ENCODE measurements around the gene TEKT5.
"Not testable (repeated sequence)": the region's sequence is repeated elsewhere in the genome, so short reads cannot be mapped to it uniquely, and the experiment has no call there.

TEKT5 gene

GRCh38 chr16:10657925-10658324 lies 36.8 kb downstream of the TEKT5 start:
- DNase-seq = no peak

DNA sequence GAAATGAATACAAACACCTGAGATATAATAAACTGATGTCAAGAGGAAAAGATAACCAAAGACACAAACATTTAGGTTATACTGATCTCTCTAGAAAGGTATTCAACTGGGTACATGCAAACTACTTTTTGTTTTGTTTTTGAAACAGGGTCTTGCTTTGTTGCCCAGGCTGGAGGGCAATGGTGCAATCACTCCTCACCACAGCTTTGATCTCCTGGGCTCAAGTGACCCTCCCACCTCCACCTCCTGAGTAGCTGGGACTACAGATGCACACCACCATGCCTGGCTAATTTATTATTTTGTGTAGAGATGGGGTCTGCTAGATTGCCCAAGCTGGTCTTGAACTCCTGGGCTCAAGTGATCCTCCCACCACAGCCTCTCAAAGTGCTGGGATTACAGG lies 38.1 kb downstream of the TEKT5 start:
- no peak for DNase-seq

GRCh38 chr16:10655415-10655977 lies 39.2 kb downstream of the TEKT5 start:
- no peak for DNase-seq

- DNase-seq = no peak
These were observed 39.9 kb downstream of the TEKT5 start for GRCh38 chr16:10654592-10655414.

DNA sequence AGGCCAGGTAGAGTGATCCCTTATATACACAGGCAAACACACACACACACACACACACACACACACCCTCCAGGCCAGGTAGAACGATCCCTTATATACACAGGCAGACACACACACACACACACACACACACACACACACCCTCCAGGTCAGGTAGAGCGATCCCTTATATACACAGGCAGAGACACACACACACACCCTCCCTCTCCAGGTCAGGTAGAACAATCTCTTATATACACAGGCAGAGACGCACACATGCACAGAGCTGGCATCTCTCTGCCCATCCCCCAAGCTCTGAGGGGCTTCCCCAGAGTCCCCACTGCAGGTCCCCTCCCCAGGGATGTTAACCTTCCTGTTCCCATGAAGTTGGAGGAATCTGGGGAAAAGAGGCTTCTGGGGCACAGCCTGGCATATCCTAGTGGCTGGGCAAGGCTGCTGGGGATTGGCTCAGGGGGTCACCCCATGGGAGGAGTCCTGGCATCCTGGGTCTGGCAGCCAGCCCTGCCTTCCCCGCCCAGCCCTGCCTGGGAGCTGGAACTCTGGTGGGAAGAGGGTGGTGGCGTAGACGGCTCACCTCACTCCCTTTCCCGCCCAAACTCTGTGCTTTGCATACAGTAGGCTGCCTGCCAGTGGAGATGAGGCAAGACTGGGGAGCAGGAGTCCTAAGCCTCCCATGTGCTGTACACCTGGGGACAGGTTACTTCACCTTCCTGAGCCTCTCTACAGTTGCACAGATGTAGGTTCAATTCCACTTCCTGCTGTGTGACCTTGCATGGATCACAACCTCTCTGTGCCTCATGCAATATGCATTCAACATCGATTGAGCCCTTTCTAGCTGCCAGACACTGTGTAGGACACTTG lies 41.8 kb downstream of the TEKT5 start:
- no peak for DNase-seq

DNA sequence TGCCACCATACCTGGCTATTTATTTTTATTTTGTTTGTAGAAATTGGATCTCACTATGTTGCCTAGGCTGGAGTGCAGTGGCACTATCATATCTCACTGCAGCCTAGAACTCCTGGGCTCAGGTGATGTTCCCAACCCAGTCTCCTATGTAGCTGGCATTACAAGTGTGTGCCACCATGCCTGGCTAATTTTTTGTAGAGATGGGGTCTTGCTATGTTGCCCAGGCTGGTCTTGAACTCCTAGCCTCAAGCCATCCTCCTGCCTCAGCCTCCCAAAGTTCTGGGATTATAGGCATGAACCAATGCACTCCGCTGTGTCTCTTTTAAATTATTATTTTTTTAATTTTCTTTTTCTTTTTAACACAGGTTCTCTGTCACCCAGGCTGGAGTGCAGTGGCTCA lies 45.6 kb downstream of the TEKT5 start:
- not testable (repeated sequence) for DNase-seq

- DNase-seq = no peak
These were observed 46.9 kb downstream of the TEKT5 start for GRCh38 chr16:10647721-10648296.

DNA sequence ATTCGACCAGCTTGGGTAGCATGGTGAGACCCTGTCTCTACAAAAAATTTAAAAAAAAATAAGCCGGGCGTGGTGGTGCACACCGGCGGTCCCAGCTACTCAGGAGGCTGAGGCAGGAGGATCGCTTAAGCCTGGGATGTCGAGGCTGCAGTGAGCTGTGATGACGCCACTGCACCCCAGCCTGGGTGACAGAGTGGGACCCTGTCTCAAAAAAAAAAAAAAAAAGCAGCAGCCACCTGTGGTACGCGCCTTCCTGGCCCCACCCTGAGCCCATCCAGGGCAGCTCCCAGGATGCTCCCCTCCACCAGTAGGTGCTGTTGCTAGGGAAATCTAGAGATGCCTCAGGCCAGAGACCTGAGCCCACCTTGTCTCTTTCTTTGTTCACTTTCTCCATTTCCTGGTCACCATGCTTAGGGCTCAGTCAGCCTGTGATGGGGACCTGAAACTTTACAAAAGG lies 47.4 kb downstream of the TEKT5 start:
- no peak for DNase-seq

GRCh38 chr16:10646581-10647263 lies 48.0 kb downstream of the TEKT5 start:
- no peak for DNase-seq

- DNase-seq = no peak
These were observed 48.5 kb downstream of the TEKT5 start for GRCh38 chr16:10646228-10646580.

DNA sequence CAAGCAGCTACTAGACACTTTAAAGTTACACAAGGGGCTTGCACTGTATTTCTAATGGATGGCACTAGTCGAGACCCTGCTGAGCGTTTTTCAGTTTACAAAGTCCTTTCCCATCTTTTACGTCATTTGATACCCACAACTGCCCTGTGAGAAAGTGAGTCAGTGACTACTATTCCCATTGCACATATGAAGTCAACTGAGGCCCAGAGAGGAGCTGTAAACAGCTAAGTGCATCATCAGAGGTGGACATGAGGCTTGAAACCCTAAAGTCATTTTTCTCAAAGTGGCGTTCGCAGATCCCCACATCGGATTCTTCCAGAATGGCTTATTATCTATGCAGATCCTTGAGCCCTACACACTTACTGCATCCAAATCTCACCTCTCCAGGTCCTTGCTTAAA lies 50.6 kb downstream of the TEKT5 start:
- no peak for DNase-seq

DNA sequence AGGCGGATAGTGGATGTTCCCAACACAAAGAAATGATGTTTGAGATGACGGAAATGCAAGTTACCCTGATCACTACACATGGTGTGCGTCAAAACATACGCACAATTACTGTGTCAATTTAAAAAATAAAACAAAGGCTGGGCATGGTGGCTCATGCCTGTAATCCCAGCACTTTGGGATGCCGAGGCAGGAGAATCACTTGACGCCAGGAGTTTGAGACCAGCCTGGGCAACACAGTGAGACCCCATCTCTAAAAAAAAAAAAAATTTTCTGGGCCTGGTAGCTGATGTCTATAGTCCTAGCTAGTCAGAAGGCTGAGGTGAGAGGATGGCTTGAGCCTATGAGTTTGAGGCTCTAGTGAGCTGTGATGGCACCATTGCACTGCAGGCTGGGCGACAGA lies 51.8 kb downstream of the TEKT5 start:
- no peak for DNase-seq

- DNase-seq = no peak
These were observed 52.5 kb downstream of the TEKT5 start for GRCh38 chr16:10641953-10642949.

DNA sequence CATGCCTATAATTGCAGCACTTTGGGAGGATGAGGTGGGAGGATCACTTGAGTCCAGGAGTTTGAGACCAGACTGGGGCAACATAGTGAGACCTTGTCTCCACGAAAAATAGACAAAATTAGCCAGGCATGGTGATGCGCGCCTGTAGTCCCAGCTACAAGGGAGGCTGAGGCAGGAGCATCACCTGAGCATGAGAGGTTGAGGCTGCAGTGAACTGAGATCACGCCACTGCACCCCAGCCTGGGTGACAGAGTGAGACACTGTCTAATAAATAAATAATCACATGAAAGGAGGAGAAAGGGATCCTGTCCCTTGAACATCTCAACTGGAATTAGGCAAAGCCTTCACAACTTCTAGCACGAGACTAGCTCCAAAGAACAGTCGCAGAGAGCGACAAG lies 53.2 kb downstream of the TEKT5 start:
- no peak for DNase-seq

GRCh38 chr16:10640934-10641333 lies 53.8 kb downstream of the TEKT5 start:
- no peak for DNase-seq

DNA sequence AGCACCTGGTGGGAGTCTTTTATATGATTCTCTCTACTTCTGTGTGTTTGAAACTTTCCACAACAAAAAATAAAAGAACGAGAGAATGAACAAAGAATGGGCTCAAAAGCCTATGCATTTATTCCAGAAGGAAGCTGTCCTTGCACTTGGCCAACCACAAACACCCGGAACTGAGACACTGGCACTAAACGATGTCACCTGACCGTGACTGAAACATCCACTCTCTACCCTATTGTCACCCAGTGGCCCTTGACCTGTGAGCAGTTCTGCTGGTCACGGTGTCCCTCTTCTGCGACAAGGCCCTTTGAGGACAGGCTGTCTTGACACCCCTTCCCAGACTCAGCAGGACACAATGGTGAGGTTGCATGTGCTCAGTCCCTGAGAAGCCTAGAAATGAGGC lies 56.6 kb downstream of the TEKT5 start:
- no peak for DNase-seq

DNA sequence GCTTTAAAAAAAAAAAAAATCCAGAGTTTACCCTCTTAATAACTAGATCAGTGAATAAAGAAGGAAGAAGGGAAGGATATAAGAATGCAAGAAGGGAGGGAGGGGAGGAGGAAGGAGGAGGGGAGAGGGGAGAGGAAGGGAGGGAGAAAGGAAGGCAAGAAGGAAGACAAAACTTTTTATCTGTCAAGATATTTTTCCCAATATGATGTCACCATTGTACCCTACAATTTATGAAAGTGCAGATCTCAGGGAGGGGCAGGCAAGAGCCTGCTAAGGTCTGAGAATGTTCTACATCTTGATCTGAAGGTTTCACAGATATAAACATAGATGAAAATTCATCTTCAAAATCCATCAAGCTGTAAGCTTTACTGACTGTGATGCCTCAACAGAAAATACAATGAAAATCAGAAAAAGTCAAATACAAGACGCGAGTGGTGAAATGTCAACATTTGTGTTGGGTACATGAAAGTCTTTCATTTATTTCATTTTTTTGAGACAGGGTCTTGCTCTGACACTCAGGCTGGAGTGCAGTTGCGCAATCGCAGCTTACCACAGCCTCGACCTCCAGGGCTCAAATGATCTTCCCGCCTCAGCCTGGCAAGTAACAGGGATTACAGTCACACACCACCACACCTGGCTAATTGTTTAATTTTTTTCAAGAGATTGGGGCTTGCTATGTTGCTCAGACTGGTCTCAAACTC lies 57.2 kb downstream of the TEKT5 start:
- DNase-seq = no peak

DNA sequence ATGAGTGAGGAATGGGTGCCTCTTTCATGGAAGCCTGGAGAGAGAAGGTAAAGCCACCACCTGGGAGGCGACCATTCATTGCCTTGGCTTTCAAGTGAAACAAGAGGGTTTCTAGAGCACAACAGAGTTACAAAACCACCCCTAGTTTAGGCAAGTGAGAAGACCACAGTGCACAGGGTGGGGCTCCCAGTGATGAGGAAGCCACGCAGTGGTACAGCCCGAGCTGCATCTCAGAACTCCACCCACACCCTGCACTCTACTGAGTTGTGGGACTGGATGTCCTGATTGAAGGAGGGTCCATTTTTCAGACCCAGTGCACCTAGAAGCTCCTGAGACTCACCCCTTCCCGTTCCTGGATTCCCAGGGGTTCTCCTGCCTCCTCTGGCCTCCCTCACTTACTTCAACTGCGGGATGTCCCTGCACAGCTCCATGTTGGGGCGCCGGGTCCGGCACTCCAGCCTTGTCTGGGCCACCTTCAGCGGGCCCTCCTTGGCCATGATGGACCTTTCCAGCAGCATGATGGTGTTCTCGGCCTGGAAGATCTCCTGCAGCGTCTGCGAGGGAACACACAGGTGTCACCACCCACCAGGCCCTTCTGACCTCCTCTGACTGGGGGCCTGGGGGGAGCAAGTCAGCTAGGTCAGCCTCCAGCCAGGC lies 59.2 kb downstream of the TEKT5 start:
- no peak for DNase-seq

GRCh38 chr16:10633429-10633828 lies 61.3 kb downstream of the TEKT5 start:
- DNase-seq = not testable (repeated sequence)

- DNase-seq = no peak
These were observed 62.8 kb downstream of the TEKT5 start for GRCh38 chr16:10631886-10632285.
